Endodermal cell (in vitro differentiated cells): ENCODE measurements around the gene TMED5. TPM values are rescaled to one million over a fixed set of nuclear protein-coding genes. Genes with fewer than 3 reads are reported as not detected.

ENCODE experiments used
- DNase-seq: peaks from one replicate; pipeline ENCODE4 v3.0.0-alpha.2; 2017
- H3K27ac ChIP-seq: 2 replicates; pipeline ENCODE4 v1.5.1; 2013; ENCODE audit warnings: mild to moderate bottlenecking, low read depth, low read length, moderate library complexity
- H3K27me3 ChIP-seq: 2 replicates; pipeline ENCODE4 v1.6.1; 2013; ENCODE audit warnings: mild to moderate bottlenecking, low read length, moderate library complexity; ENCODE audit not compliant: insufficient read depth, control insufficient read depth, poor library complexity, severe bottlenecking
- H3K36me3 ChIP-seq: 2 replicates; pipeline ENCODE4 v1.7.0; 2013; ENCODE audit warnings: mild to moderate bottlenecking, low read length, moderate library complexity; ENCODE audit not compliant: control insufficient read depth, insufficient read depth
- H3K4me1 ChIP-seq: one replicate; pipeline ENCODE4 v1.7.0; 2013; ENCODE audit warnings: low read length; ENCODE audit not compliant: control insufficient read depth, insufficient read depth
- H3K4me3 ChIP-seq: 2 replicates; pipeline ENCODE4 v1.5.1; 2013; ENCODE audit warnings: mild to moderate bottlenecking, low read length, moderate library complexity
- H3K9ac ChIP-seq: 2 replicates; pipeline ENCODE4 v1.6.1; 2013; ENCODE audit warnings: mild to moderate bottlenecking, low read length, moderate library complexity; ENCODE audit not compliant: poor library complexity, severe bottlenecking; ENCODE audit errors: extremely low read depth
- H3K9me3 ChIP-seq: 2 replicates; pipeline ENCODE4 v1.6.1; 2013; ENCODE audit warnings: mild to moderate bottlenecking, low read length, moderate library complexity; ENCODE audit not compliant: control insufficient read depth
- H3K27ac Mint-ChIP-seq: 2 replicates; pipeline ENCODE4 v1.8.0; 2020; ENCODE audit warnings: mixed read lengths
- H3K27me3 Mint-ChIP-seq: 2 replicates; pipeline ENCODE4 v1.8.0; 2021; ENCODE audit warnings: mild to moderate bottlenecking, mixed read lengths; ENCODE audit not compliant: insufficient read depth
- H3K36me3 Mint-ChIP-seq: 2 replicates; pipeline ENCODE4 v1.8.0; 2020; ENCODE audit warnings: low read depth, mixed read lengths
- H3K4me1 Mint-ChIP-seq: 2 replicates; pipeline ENCODE4 v1.8.0; 2020; ENCODE audit warnings: mixed read lengths
- H3K4me3 Mint-ChIP-seq: 2 replicates; pipeline ENCODE4 v1.8.0; 2020; ENCODE audit warnings: mild to moderate bottlenecking, moderate library complexity, mixed read lengths
- H3K9me3 Mint-ChIP-seq: 2 replicates; pipeline ENCODE4 v1.8.0; 2020; ENCODE audit warnings: mild to moderate bottlenecking, mixed read lengths
- WGBS, 2 experiments: methylation state at CpG; one replicate each; pipeline versions ENCODE4 v1.1.5 to v1.1.7; 2013; ENCODE audit warnings: missing lambda C conversion rate in 2 of 2, mixed read lengths in 1 of 2; ENCODE audit not compliant: insufficient coverage in 1 of 2, insufficient read length in 1 of 2; 5-methylcytosine and 5-hydroxymethylcytosine counted together
- total RNA-seq, 2 donors: library from RNA; stranded (reverse); fragmentation: NEBNext Ultra II Directional in 1 of 2; extraction: Animal tissue kit (Norgen Biotek cat#: 25700) in 1 of 2; gene quantifications; 2 replicates in 1 of 2; 3 replicates in 1 of 2; pipeline ENCODE4 v1.2.1, GENCODE V29; 2021
- TF ChIP-seq, protein P1 (sequence below): fragments of 200-600 bp; sonication (generic); conservative IDR thresholded peaks from 2 replicates; pipeline ENCODE4 v1.5.0; 2021; ENCODE audit warnings: antibody characterized with exemption, mild to moderate bottlenecking

The TMED5 gene
- total RNA-seq, 2 donors from 2014 or later: 28.0 to 30.2 TPM

DNA sequence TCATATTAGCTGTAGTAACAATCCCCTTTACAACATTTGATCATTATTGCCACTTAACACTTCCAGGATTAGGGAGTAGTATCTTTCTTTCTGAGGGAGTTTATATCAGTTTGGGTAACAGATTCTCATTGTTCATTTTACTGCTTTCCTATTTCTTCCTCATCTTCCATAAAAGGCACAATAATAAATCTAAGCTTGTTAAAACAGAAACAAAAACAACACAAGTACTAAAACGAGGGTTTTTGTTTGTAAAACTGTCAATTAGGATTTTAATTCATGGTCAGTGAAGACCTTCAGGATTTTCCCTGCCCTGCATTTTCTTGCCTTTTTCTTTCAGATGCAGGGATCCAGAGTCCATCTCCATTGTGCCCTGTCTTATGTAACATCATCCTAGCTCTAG, 29.5 kb downstream of the TMED5 start:
- Histone ChIP-seq H3K27me3 (no peaks in the 10 kb centered on the region), H3K4me3 (no peak overlapping the region), H3K27ac (no peak overlapping the region), H3K9ac (no peak overlapping the region), H3K4me1 (no peaks in the 10 kb centered on the region), H3K9me3 (no peaks in the 10 kb centered on the region), H3K36me3 (peaks cover 64% of the 10 kb centered on the region)
- TF ChIP-seq, protein P1, sequence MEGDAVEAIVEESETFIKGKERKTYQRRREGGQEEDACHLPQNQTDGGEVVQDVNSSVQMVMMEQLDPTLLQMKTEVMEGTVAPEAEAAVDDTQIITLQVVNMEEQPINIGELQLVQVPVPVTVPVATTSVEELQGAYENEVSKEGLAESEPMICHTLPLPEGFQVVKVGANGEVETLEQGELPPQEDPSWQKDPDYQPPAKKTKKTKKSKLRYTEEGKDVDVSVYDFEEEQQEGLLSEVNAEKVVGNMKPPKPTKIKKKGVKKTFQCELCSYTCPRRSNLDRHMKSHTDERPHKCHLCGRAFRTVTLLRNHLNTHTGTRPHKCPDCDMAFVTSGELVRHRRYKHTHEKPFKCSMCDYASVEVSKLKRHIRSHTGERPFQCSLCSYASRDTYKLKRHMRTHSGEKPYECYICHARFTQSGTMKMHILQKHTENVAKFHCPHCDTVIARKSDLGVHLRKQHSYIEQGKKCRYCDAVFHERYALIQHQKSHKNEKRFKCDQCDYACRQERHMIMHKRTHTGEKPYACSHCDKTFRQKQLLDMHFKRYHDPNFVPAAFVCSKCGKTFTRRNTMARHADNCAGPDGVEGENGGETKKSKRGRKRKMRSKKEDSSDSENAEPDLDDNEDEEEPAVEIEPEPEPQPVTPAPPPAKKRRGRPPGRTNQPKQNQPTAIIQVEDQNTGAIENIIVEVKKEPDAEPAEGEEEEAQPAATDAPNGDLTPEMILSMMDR: no peak
- H3K4me3 Mint-ChIP-seq: no peak overlapping the region
- H3K27me3 Mint-ChIP-seq: no peaks in the 10 kb centered on the region
- DNase-seq: no peak
- H3K4me1 Mint-ChIP-seq: no peaks in the 10 kb centered on the region
- no peaks in the 10 kb centered on the region for H3K9me3 Mint-ChIP-seq
- peaks cover 14% of the 10 kb centered on the region for H3K36me3 Mint-ChIP-seq
- no peak overlapping the region for H3K27ac Mint-ChIP-seq
- 90 to 100% methylated on average over 1 of the region's 1 CpG for WGBS, 2 experiments

DNA sequence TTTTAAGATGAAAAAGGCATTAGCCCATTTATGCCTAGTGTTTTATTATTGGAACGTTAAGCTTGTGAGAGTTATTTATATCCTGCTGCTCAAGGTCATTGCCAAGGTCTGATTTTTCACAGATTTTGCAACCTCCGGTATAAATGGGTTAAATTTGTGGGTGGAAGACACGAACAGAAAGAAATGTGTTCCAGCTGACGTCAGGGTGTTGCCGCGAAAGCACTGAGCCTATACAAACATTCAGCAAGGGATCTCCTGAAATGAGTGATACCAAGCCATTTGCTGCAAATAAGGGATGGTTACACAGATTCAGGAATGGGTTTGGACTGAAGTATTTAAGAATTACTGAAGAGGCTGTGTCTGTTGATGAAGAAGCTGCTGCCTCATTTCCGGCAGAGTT, 32.2 kb downstream of the TMED5 start:
- DNase-seq: no peak
- no peak overlapping the region for H3K27ac ChIP-seq
- H3K4me1 ChIP-seq: no peaks in the 10 kb centered on the region
- peaks cover 43% of the 10 kb centered on the region for H3K36me3 ChIP-seq
- H3K27me3 ChIP-seq: no peaks in the 10 kb centered on the region
- H3K9ac ChIP-seq: no peak overlapping the region
- TF ChIP-seq, protein P1: no peak
- Mint-ChIP-seq H3K4me1 (no peaks in the 10 kb centered on the region), H3K9me3 (no peaks in the 10 kb centered on the region), H3K27ac (no peak overlapping the region), H3K27me3 (no peaks in the 10 kb centered on the region), H3K4me3 (no peak overlapping the region), H3K36me3 (peaks cover 13% of the 10 kb centered on the region)
- no peaks in the 10 kb centered on the region for H3K9me3 ChIP-seq
- 93 to 100% methylated on average over 6 to 7 of the region's 7 CpGs for WGBS, 2 experiments
- no peak overlapping the region for H3K4me3 ChIP-seq

DNA sequence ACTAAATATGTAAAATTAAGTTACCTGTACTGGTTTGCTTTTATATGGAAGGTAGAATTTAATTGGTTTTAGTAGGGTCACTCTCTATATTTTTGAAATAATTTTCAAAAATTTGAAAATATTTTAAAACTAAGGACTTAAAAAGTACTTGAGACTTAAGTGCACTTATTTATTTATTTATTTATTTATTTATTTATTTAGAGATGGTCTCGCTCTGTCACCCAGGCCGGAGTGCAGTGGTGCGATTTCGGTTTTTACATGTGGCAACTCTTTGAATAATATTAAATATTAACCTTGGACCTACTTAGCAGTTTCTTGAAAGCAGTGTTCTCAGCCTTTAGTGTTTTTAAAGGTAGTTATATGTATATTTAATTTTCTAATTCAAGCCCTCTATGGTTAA, 36.4 kb downstream of the TMED5 start:
- no peaks in the 10 kb centered on the region for H3K4me1 Mint-ChIP-seq
- no peaks in the 10 kb centered on the region for H3K9me3 Mint-ChIP-seq
- H3K4me1 ChIP-seq: no peaks in the 10 kb centered on the region
- 89% methylated on average over 4 of the region's 4 CpGs; no CpG with 5 or more reads in 1 of the 2 experiments for WGBS, 2 experiments
- no peak overlapping the region for H3K27ac Mint-ChIP-seq
- TF ChIP-seq, protein P1: no peak
- no peak overlapping the region for H3K4me3 ChIP-seq
- no peak overlapping the region for H3K9ac ChIP-seq
- no peak overlapping the region for H3K4me3 Mint-ChIP-seq
- H3K27me3 Mint-ChIP-seq: no peaks in the 10 kb centered on the region
- H3K36me3 Mint-ChIP-seq: peaks cover 22% of the 10 kb centered on the region
- H3K9me3 ChIP-seq: no peaks in the 10 kb centered on the region
- H3K27ac ChIP-seq: no peak overlapping the region
- H3K27me3 ChIP-seq: no peaks in the 10 kb centered on the region
- H3K36me3 ChIP-seq: peaks cover 46% of the 10 kb centered on the region
- DNase-seq: no peak
